NCI-H69 (cell line): ENCODE data around the gene GDAP1L1.
"Not testable (repeated sequence)": the region's sequence is repeated elsewhere in the genome, so short reads cannot be mapped to it uniquely, and the experiment has no call there.

Experiments used
- DNase-seq: peaks from one replicate; lab custom pipeline; 2025; lab: John Stamatoyannopoulos, UW

Gene GDAP1L1

GRCh38 chr20:44219791-44220190 is 27.3 kb upstream of the GDAP1L1 start:
- DNase-seq: no peak

DNA sequence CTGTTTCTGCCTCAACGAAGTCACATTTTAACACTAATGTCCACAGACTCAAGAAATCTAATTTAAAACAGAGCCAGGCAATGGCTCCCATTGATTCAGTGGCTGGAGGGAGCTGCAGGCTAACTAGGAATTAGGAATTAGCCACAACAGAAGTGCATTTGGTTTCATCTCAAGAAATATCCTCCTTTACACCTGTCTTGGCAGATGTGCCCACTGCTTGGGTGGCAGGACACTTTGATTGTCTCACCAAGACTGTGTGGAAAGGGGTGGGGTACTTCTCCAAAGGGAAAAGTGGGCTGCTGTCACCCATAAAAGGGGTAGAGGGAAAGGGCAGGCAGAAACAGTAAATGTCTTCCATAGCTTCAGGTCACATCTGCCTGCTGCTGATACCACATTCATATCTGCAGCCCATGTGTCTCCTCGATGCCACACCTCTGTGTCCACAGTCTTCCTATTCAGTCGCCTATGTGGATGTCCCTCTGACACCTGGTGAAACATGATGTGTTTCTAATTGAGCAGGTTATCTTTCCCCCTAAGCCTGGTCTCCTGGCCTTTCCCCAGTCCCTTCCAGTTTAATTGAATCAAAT is 25.6 kb upstream of the GDAP1L1 start:
- DNase-seq: no peak

GRCh38 chr20:44222027-44222426 is 25.1 kb upstream of the GDAP1L1 start:
- no peak for DNase-seq

DNA sequence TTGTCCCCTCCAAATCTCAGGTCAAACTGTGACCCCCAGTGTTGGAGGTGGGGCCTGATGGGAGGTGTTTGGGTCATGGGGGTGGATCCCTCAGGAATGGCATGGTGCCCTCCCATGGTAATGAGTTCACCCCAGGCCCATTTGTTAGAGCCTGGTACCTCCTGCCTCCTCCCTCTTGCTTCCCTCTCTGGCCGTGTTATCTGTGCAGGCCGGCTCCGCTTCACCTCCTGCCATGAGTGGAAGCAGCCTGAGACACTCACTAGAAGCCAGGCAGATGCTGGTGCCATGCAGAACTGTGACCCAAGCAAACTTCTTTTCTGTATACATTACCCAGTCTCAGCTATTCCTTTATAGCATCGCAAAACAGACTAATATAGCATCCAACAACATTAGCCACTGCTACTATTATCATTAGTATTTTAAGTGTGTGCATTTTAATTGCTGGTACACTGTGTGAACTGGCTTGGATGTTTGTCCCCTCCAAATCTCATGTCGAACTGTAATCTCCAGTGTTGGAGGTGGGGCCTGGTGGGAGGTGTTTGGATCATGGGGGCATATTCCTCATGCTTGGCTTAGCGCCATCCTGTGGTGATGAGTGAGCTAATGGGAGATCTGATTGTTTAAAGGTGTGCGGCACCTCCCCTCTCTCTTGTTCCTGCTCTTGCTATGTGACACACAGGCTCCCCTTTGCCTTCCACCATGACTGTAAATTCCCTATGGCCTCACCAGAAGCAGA is 24.3 kb upstream of the GDAP1L1 start:
- peak; percentile 27 for DNase-seq

- DNase-seq: no peak
Observed at GRCh38 chr20:44223721-44224120, 23.4 kb upstream of the GDAP1L1 start.

DNA sequence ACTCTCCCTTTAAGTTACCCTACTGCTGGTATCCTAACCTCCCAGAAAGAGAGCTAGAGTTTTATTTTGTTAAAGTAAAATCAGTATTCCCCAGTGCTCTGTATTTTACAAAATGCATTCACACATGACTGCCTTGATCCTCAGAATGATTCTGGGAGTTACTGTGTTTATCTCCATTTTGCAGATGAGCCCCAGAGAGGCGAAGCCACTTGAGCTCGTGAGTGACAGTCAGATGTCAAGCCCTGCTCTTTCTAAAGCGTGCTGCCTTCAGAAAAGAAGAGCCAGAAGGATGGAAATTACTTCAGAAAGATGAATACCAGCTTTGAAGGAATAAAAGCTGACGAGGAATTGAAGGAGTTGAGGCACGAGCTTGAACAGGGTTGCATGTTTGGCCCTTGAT is 22.5 kb upstream of the GDAP1L1 start:
- no peak for DNase-seq

- DNase-seq: no peak
Observed at GRCh38 chr20:44228465-44229258, 18.4 kb upstream of the GDAP1L1 start.

- peak; percentile 34 for DNase-seq
Observed at GRCh38 chr20:44231193-44231592, 15.9 kb upstream of the GDAP1L1 start.

DNA sequence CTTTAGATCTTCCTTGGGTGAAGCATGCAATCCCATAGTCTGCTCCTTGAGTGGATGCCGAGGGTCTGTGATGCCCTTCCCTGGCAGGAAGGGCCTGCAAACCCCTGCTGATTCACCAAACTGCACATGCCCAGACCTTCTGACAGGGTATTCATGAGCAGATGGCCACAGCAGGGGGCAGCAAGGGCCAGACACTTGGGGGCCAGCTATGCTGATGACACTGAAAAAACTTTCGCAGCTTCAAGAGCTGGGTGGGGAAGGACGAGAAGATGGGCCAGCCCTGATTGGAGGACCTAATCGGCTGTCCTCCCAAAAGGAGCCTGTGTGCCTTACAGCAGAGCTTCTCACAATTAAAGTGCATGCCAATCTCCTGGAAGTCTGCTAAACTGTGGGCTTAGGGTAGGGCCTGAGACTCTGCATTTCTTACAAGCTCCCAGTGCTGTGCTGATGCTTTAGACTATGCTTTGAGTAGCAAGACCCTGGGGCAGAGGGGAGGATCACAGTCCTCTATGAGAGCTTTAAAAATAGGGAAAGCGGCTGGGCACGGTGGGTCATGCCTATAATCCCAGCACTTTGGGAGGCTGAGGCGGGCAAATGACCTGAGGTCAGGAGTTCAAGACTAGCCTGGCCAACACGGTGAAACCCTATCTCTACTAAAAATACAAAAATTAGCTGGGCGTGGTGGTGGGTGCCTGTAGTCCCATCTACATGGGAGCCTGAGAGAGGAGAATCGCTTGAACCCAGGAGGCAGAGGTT is 15.2 kb upstream of the GDAP1L1 start:
- DNase-seq: peak; percentile 76

- not testable (repeated sequence) for DNase-seq
Observed at GRCh38 chr20:44232469-44232856, 14.6 kb upstream of the GDAP1L1 start.

DNA sequence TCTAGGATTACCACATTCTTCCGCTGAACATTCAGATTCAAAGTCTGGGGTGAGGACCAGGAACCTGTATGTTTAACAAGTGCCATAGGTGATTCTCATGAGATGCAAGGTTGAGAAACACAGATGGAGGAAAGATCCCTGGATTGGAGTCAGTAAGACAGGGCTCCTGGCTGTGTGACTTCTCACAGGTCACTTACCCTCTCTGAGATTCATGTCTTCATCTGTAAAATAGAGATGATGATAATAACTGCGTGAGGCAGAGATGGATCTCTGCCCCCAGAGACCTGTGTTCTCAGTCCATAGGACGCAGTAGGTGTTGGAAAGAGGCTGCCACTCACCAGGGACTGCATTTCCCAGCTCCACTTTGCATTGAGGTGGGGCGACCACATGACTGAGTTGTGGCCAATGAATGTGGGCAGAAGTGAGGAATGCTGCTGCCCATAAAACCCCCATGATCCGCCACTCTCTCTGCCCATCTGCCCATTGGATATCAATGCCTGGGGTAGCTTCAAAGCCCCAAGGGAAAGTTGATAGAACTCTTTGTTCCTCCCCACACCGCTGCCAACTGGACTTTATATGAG is 13.6 kb upstream of the GDAP1L1 start:
- DNase-seq: no peak

DNA sequence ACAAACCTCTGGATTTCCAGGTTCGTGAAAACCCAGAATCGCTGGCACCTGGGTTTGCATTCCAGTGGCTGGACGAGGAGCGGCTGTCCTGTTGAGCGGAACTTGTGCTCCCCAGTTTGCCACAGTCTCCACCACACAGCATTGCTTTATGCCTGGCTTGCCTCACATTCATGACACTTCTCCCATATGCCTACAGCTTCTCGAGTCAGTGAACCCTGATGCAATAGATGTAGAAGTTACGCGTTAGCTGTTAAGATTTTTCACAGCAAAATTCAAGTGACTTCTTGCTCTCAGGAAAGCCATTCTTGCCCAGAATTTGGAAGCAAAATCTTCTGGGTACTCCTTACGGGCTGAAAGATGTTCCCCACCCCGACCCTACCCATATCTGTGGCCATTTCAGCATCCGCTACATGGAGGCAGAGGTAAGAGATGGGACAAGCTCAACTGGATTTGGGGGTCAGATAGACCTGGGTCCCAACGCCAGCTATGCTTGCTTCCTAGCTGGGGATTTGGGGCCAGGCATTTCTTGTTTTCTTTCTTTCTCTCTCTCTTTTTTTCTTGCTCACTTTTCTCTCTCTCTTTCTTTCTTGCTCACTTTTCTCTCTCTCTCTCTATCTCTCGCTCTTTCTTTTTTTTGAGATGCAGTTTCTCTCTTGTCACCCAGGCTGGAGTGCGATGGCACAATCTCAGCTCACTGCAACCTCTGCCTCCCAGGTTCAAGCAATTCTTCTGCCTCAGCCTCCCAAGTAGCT is 12.4 kb upstream of the GDAP1L1 start:
- no peak for DNase-seq

GRCh38 chr20:44235702-44236101 is 11.4 kb upstream of the GDAP1L1 start:
- no peak for DNase-seq

DNA sequence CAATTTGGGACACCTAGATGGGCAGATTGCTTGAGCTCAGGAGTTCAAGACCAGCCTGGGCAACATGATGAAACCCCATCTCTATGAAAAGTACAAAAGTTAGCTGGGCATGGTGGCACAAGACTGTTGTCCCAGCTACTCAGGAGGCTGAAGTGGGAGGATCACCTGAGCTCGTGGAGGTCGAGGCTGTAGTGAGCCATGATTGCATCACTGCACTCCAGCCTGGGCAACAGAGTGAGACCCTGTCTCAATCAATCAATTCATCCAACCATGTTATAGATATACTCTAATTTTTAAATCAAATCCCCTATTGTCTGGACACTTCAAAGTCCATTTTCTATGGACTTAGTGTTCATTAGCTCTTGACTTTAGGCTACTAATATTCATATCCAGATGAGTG is 10.3 kb upstream of the GDAP1L1 start:
- not testable (repeated sequence) for DNase-seq

GRCh38 chr20:44241796-44242195 is 5.3 kb upstream of the GDAP1L1 start:
- peak; percentile 2 for DNase-seq

GRCh38 chr20:44245977-44246376 is 1.1 kb upstream of the GDAP1L1 start:
- DNase-seq: no peak

- no peak for DNase-seq
Observed at GRCh38 chr20:44247586-44248409, 690 bp downstream of the GDAP1L1 start.

DNA sequence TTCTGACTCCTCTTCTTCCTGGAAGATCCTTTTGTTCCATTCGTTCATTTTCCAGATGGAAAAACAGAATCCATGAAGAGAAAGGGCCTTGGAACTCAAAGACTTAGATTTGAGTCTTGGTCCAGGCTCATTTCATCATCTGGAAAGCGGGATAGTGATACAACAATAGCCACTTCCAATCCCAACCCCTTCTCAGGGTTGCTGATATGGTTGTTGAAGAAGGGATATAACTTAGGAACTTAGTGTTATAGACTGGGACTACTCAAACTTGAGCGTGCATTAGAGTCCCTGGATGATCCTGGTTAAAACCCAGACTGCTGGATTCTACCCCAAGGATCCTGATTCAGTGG is 1.3 kb downstream of the GDAP1L1 start:
- DNase-seq: no peak

DNA sequence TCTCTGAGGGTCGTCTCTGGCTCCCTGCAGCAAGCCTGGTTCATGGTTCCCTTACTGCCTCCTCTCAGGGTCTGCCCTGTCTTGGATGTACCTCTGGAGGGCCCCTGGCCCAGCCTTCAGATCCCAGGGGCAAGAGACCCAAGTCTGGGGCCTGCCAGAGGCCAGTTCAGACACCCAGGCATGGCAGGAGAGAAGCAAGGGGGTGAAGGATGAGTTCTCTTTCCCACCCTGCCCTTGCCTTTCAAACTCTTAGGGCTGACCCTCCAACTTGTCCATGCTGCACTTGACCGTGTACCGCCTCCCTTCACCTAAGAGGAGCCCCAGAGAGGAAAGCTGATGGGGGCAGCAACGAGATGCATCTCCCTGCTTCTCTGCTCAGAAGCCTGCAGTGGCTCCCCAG is 4.2 kb downstream of the GDAP1L1 start:
- no peak for DNase-seq

DNA sequence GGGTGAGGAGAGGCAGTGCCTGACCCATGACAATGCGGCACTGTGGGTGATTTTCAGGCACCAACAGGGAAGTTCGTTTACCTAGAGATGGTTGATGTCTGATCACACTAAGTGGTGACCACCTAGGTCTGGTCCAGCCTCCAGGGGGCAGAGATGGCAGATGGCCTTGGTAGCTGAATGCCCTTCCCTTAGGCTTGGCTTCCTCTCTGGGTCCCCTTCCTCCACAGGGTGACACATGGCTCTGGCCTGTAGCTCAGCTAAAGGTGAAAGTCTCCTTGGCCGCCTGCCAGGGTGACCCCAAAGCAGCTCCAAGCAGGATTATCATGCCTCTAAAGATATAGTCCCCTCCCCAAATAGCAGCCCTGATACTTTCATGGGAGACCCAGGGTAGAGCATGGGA is 6.4 kb downstream of the GDAP1L1 start:
- no peak for DNase-seq

DNA sequence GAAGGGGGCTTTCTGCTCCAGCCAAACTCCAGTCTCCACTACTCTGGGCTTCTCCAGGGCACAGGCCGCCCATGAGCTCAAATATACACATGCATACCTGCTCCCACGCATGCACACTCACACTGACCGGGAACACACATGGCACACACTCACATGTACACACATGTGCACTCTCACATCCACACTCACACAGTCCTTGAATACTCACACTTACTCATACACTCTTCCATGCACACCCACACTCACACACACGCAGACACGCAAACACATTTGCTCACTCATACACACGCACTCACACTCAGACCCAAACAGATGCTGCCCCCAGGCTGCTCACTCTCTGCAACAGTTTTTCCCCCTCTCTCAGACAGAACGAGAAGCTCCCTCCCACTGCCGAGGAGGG is 7.0 kb downstream of the GDAP1L1 start:
- DNase-seq: no peak
